Panc1 (cell line): ENCODE results near the gene CUEDC1. TPM values are rescaled to one million over a fixed set of nuclear protein-coding genes. Genes with fewer than 3 reads are reported as not detected.
"Not testable (repeated sequence)": the region's sequence is repeated elsewhere in the genome, so short reads cannot be mapped to it uniquely, and the experiment has no call there.

Experiments used
- ATAC-seq: fragments of 200-7000 bp; cut with Tn5 transposase; 2 replicates; pipeline ENCODE4 v1.9.1; 2020; ENCODE audit warnings: mild to moderate bottlenecking, moderate library complexity
- BruUV-seq: library from RNA; stranded (reverse); fragments of 400-500 nt; replicated peaks from 2 replicates; lab custom pipeline; 2021; lab: Mats Ljungman, UMichigan
- CTCF ChIA-PET: fragments of 300-600 bp; sonication (Branson Sonifier 250); formaldehyde crosslinking; loops from one replicate; lab custom pipeline; 2022; ENCODE audit warnings: antibody characterized with exemption; lab: Charles Lee
- POLR2A ChIA-PET: fragments of 300-600 bp; sonication (Branson Sonifier 250); formaldehyde crosslinking; loops from one replicate; lab custom pipeline; 2022; ENCODE audit warnings: antibody characterized with exemption; lab: Charles Lee
- DNase-seq: peaks from one replicate; pipeline ENCODE4 v3.0.0-alpha.2; 2010; ENCODE audit warnings: low read depth, low spot score
- H3K27ac ChIP-seq: 2 replicates; pipeline ENCODE4 v1.5.1; 2011; ENCODE audit warnings: mild to moderate bottlenecking, low read length, inconsistent platforms
- H3K27me3 ChIP-seq: fragments of 200-500 bp; sonication (Bioruptor generic); 2 replicates; pipeline ENCODE4 v1.6.0; 2014; ENCODE audit warnings: low read length, inconsistent platforms; ENCODE audit not compliant: control insufficient read depth, insufficient read depth
- H3K36me3 ChIP-seq: fragments of 200-500 bp; sonication (Bioruptor generic); 2 replicates; pipeline ENCODE4 v1.5.1; 2014; ENCODE audit warnings: inconsistent platforms, mild to moderate bottlenecking, low read length, moderate library complexity; ENCODE audit not compliant: control insufficient read depth, insufficient read depth
- H3K4me1 ChIP-seq: 2 replicates; pipeline ENCODE4 v1.5.1; 2011; ENCODE audit warnings: inconsistent platforms, mild to moderate bottlenecking, low read length, moderate library complexity; ENCODE audit not compliant: control insufficient read depth, insufficient read depth
- H3K4me3 ChIP-seq, 2 experiments: 2 replicates each; pipeline ENCODE4 v1.5.1; 2011 to 2012; ENCODE audit warnings: low read depth in 2 of 2, low read length in 2 of 2, mild to moderate bottlenecking in 2 of 2, inconsistent platforms in 1 of 2, moderate library complexity in 1 of 2
- H3K9me3 ChIP-seq: fragments of 200-500 bp; sonication (Bioruptor generic); 2 replicates; pipeline ENCODE4 v1.5.1; 2014; ENCODE audit warnings: low read depth, mild to moderate bottlenecking, inconsistent platforms, low read length, moderate library complexity; ENCODE audit not compliant: control insufficient read depth, insufficient read depth
- CTCF ChIP-seq: fragments of 450-650 bp; IDR thresholded peaks from 2 replicates; pipeline ENCODE4 v1.5.1; 2017; ENCODE audit warnings: mild to moderate bottlenecking
- POLR2AphosphoS5 ChIP-seq: IDR thresholded peaks from 2 replicates; pipeline ENCODE4 v1.6.1; 2012; ENCODE audit warnings: mild to moderate bottlenecking, low read depth, low read length, moderate library complexity
- REST ChIP-seq, 2 experiments: IDR thresholded peaks; 2 replicates each; pipeline ENCODE4 v1.6.1; 2011 to 2012; ENCODE audit warnings: low read depth in 2 of 2, control low read depth in 1 of 2, low read length in 1 of 2, mild to moderate bottlenecking in 1 of 2, moderate library complexity in 1 of 2; ENCODE audit not compliant: insufficient read depth in 1 of 2
- SIN3A ChIP-seq: IDR thresholded peaks from 2 replicates; pipeline ENCODE4 v1.6.1; 2012; ENCODE audit warnings: low read depth, mild to moderate bottlenecking, low read length, moderate library complexity, borderline replicate concordance; ENCODE audit not compliant: insufficient read depth
- TCF7L2 ChIP-seq: IDR thresholded peaks from 2 replicates; pipeline ENCODE4 v1.6.1; 2011; ENCODE audit warnings: mild to moderate bottlenecking, low read depth, low read length, inconsistent platforms
- in situ Hi-C: cut with HindIII; loops from 2 replicates; pipeline ENCODE4 v1.10.0; 2016; ENCODE audit warnings: low sequenced_read_pairs, low pct_unique_long_range_greater_than_20kb
- intact Hi-C: fragments of 100-400 bp; cut with micrococcal nuclease; formaldehyde crosslinking; loops from one replicate; pipeline ENCODE4 v1.10.0; 2022; ENCODE audit not compliant: unreplicated experiment
- total RNA-seq: library from RNA; stranded (reverse); gene quantifications from one replicate; pipeline ENCODE4 v1.2.1, GENCODE V29; 2021; ENCODE audit not compliant: unreplicated experiment

Gene CUEDC1
- total RNA-seq, 1 experiment from 2014 or later: 103 TPM

DNA sequence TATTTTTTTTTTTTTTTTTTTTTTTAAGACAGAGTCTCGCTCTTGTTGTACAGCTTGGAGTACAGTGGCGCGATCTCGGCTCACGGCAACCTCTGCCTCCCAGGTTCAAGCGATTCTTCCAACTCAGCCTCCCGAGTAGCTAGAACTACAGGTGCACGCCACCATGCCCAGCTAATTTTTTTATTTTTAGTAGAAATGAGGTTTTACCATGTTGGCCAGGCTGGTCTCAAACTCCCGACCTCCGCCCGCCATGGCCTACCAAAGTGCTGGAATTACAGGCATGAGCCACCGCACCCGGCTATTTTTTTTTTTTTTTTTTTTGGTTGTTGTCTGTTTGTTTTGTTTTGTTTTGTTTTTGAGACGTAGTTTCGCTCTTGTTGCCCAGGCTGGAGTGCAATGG, 3.2 kb upstream of the CUEDC1 start:
- POLR2A ChIA-PET: interaction anchor here (0.7 kb wide), 1 partner anchor 15 kb away, joined by 11 read pairs; no protein-coding TSS in a partner anchor
- DNase-seq, H3K9me3 ChIP-seq, H3K4me3 ChIP-seq, in situ Hi-C loops, CTCF ChIA-PET, H3K27ac ChIP-seq, BruUV-seq, H3K36me3 ChIP-seq, intact Hi-C loops, H3K27me3 ChIP-seq, ATAC-seq: not testable (repeated sequence)
- peaks cover 41% of the 10 kb centered on the region for H3K4me1 ChIP-seq

DNA sequence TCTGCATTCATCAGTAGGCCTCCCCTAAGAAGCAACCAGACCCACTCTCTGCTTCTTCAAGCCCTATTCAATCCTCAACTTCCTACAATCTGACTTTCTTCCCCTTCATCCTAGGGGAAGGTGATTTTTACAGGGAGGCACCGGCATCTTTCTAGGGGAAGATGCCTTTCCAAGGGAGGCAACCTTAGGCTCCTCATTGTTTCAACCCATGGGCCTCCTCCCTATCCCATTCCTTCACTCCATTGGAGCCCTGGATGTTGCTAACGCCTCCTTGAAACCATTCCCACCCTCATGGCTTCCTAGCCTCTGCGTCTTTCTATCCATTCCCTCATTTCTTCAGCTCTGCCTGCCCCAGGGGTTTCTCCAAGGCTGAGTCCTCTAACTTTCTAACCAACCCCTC, 2.7 kb upstream of the CUEDC1 start:
- intact Hi-C loops: no loop called here
- ATAC-seq (no peak), DNase-seq (no peak)
- ChIA-PET CTCF (no interaction called here), POLR2A (interaction anchor here (0.6 to 0.7 kb wide), 2 partner anchors 12 to 16 kb away, joined by 3 to 11 read pairs; no protein-coding TSS in a partner anchor)
- H3K27me3 ChIP-seq: no peaks in the 10 kb centered on the region
- in situ Hi-C loops: no loop called here
- peak overlapping the region; percentile 63 for H3K27ac ChIP-seq
- no peaks in the 10 kb centered on the region for H3K9me3 ChIP-seq
- no peaks in the 10 kb centered on the region; the same call in 1 of the 2 replicates for H3K36me3 ChIP-seq
- peaks cover 47% of the 10 kb centered on the region for H3K4me1 ChIP-seq
- BruUV-seq: no TSS peak
- TF ChIP-seq TCF7L2 (no peak), POLR2AphosphoS5 (no peak), SIN3A (no peak), REST (IDR thresholded peaks at IDR 0.05; ENCODE audit: insufficient read depth in 1 of 2, low read depth in 2 of 2, low read length in 1 of 2) (no peak), CTCF (no peak)
- no peak overlapping the region for H3K4me3 ChIP-seq

DNA sequence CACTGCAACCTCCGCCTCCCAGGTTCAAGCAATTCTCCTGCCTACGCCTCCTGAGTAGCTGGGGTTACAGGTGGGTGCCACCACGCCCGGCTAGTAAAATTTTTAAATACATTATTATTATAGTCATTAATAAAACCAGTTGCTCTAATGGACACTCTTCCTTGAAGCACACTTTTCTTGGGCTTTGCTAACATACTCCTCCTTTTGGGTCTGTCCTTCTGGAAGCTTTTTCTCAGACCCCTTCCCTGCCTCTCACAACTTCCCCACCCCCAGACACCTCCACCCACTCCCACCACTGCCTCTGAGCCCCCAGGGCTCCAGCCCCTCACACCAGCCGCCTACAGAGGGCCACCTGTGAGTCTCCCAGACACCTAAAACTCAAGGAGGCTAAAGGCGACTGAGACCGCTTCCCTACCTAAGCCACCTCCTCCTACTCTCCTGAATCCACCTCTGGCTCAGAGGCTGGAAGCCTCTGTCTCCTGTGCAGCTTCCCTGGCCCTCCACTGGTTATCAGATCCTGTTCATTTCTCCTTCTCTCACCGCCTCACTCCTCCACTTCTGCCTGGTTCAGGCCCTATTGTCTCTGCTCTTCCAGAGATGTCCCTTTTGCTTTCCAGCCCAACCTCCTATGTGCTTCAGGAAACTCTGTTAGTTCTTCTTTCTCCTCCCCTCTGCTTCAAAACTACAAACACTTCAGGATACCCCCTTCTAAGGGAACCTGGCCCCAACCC, 2.1 kb upstream of the CUEDC1 start:
- Histone ChIP-seq H3K27me3 (no peaks in the 10 kb centered on the region), H3K9me3 (no peaks in the 10 kb centered on the region), H3K4me1 (peaks cover 53% of the 10 kb centered on the region), H3K27ac (peak overlapping the region; percentile 63), H3K4me3 (no peak overlapping the region), H3K36me3 (no peaks in the 10 kb centered on the region; the same call in 1 of the 2 replicates)
- TF ChIP-seq TCF7L2 (no peak), POLR2AphosphoS5 (no peak), SIN3A (no peak), CTCF (no peak)
- intact Hi-C loops (no loop called here), in situ Hi-C loops (no loop called here)
- POLR2A ChIA-PET: interaction anchor here (0.6 kb wide), 1 partner anchor 13 kb away, joined by 3 read pairs; no protein-coding TSS in a partner anchor
- DNase-seq (no peak), ATAC-seq (no peak)
- CTCF ChIA-PET: no interaction called here
- BruUV-seq: no TSS peak
